Measurements from ENCODE around the gene EEF1AKMT1. TPM values are rescaled to one million over a fixed set of nuclear protein-coding genes. Genes with fewer than 3 reads are reported as not detected.

The EEF1AKMT1 gene
- total RNA-seq, 1 donor from 2014 or later, result 12.3 TPM

GRCh38 chr13:20798027-20798426, 24.3 kb upstream of the EEF1AKMT1 start:
- Mint-ChIP-seq H3K9me3 (no peaks in the 10 kb centered on the region), H3K4me3 (no peak overlapping the region), H3K27ac (no peak overlapping the region), H3K36me3 (peaks cover 10% of the 10 kb centered on the region), H3K27me3 (ENCODE audit: insufficient read depth, low read depth) (no peaks in the 10 kb centered on the region), H3K4me1 (no peaks in the 10 kb centered on the region)
- H3K9ac ChIP-seq, result no peak overlapping the region
- no peaks in the 10 kb centered on the region for H3K79me2 ChIP-seq (ENCODE audit: low read depth)
- H3K36me3 ChIP-seq, result peaks cover 5% of the 10 kb centered on the region
- no peak for DNase-seq (ENCODE audit: low spot score)
- no peaks in the 10 kb centered on the region for H3K9me3 ChIP-seq (ENCODE audit: low read depth)
- no peaks in the 10 kb centered on the region for H4K20me1 ChIP-seq (ENCODE audit: low read depth)
- no peak for TF ChIP-seq EZH2phosphoT487 (IDR thresholded peaks at IDR 0.05)
- no peak for TF ChIP-seq CTCF (IDR thresholded peaks at IDR 0.05)
- TF ChIP-seq EZH2 (IDR thresholded peaks at IDR 0.05), result no peak
- H3K4me2 ChIP-seq, result no peak overlapping the region
- H3K27me3 ChIP-seq, result no peaks in the 10 kb centered on the region
- H3F3A ChIP-seq (ENCODE audit: low read depth), result no peaks in the 10 kb centered on the region
- no peak overlapping the region for H3K27ac ChIP-seq
- no peak overlapping the region for H2AFZ ChIP-seq (replicated peaks)
- H3K4me1 ChIP-seq, result no peaks in the 10 kb centered on the region
- H3K4me3 ChIP-seq, result no peak overlapping the region

GRCh38 chr13:20796791-20797508, 23.2 kb upstream of the EEF1AKMT1 start:
- Mint-ChIP-seq H3K36me3 (peaks cover 11% of the 10 kb centered on the region), H3K9me3 (no peaks in the 10 kb centered on the region), H3K27ac (no peak overlapping the region), H3K4me1 (no peaks in the 10 kb centered on the region), H3K4me3 (no peak overlapping the region), H3K27me3 (ENCODE audit: insufficient read depth, low read depth) (no peaks in the 10 kb centered on the region)
- Histone ChIP-seq H3K9ac (no peak overlapping the region), H3K27me3 (no peaks in the 10 kb centered on the region), H3K4me2 (no peak overlapping the region), H3K79me2 (ENCODE audit: low read depth) (no peaks in the 10 kb centered on the region), H3K36me3 (peaks cover 5% of the 10 kb centered on the region), H3K27ac (no peak overlapping the region), H3K4me3 (no peak overlapping the region), H4K20me1 (ENCODE audit: low read depth) (no peaks in the 10 kb centered on the region), H2AFZ (replicated peaks) (no peak overlapping the region), H3K9me3 (ENCODE audit: low read depth) (no peaks in the 10 kb centered on the region), H3F3A (ENCODE audit: low read depth) (no peaks in the 10 kb centered on the region), H3K4me1 (no peaks in the 10 kb centered on the region)
- TF ChIP-seq EZH2 (IDR thresholded peaks at IDR 0.05) (no peak), EZH2phosphoT487 (IDR thresholded peaks at IDR 0.05) (no peak), CTCF (IDR thresholded peaks at IDR 0.05) (no peak)
- DNase-seq (ENCODE audit: low spot score), result no peak

- no peaks in the 10 kb centered on the region for H3K4me1 Mint-ChIP-seq
- no peak overlapping the region for H3K9ac ChIP-seq
- H3K4me3 ChIP-seq, result no peak overlapping the region
- no peaks in the 10 kb centered on the region for H3K9me3 Mint-ChIP-seq
- H3K27me3 Mint-ChIP-seq (ENCODE audit: insufficient read depth, low read depth), result peaks cover 2% of the 10 kb centered on the region
- no peak overlapping the region for H3K4me3 Mint-ChIP-seq
- H3K27ac ChIP-seq, result no peak overlapping the region
- DNase-seq (ENCODE audit: low spot score), result no peak
- H3K27ac Mint-ChIP-seq, result no peak overlapping the region
- TF ChIP-seq CTCF (IDR thresholded peaks at IDR 0.05) (no peak), EZH2phosphoT487 (IDR thresholded peaks at IDR 0.05) (no peak), EZH2 (IDR thresholded peaks at IDR 0.05) (no peak)
- H3F3A ChIP-seq (ENCODE audit: low read depth), result peaks cover 3% of the 10 kb centered on the region
- H3K27me3 ChIP-seq, result no peaks in the 10 kb centered on the region
- H3K4me1 ChIP-seq, result no peaks in the 10 kb centered on the region
- H3K36me3 ChIP-seq, result no peaks in the 10 kb centered on the region
- H3K36me3 Mint-ChIP-seq, result peaks cover 23% of the 10 kb centered on the region
- no peaks in the 10 kb centered on the region for H4K20me1 ChIP-seq (ENCODE audit: low read depth)
- no peaks in the 10 kb centered on the region for H3K9me3 ChIP-seq (ENCODE audit: low read depth)
- H3K79me2 ChIP-seq (ENCODE audit: low read depth), result no peaks in the 10 kb centered on the region
- H3K4me2 ChIP-seq, result no peak overlapping the region
- H2AFZ ChIP-seq (replicated peaks), result no peak overlapping the region
Observed at GRCh38 chr13:20789665-20790064, 15.9 kb upstream of the EEF1AKMT1 start.
